DMS114 treated with DMSO at 0.1 percent for 48 hours (cell line): Measurements from ENCODE around the gene IRF6.
A peak's percentile ranks its signal among the peaks of the same experiment; 100 is the strongest.

ENCODE experiments used
- DNase-seq: peaks from one replicate; lab custom pipeline; 2025; ENCODE audit not compliant: unreplicated experiment; lab: John Stamatoyannopoulos, UW

Gene IRF6

DNA sequence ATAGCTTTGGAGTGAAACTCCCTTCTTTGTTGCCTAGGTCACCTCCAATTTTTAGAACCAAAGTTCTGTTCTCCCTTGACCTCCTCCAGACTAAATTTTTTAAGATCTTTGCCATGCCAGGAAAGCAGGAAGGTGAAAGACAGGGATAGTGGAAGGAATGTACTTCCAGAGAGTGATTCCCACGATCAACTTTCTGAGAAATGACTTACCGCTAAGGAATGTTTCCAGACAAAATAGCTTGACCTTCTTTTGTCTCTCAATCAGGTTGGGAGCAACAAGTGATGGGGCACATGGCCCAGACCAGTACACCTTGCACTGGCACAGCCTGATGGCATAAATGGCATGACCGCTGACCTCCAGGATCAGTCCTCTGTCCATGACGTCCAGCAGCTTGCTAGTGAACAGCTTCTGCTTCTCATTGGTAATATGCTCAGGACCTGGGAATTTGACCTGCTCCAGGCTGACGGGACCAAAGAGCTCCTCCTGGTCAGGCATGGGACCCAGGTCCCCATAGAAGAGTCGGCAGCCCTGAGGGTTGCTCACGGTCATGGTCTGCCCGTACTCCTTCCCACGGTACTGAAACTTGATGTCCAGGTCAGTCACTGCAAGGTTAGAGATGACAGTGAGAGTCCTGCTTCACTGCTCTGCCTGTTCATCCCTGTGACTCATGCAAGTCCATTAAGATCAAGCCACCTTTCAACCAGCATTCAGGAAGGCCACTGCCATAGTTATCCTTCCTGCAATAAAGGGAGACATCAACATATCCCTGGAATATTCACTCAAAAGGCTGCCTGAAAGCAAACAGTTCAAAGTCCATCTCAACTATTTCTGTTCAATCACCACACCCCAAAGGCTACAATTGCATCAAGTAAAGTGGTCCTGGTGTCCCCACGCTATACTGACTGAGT lies 15.4 kb downstream of the IRF6 start:
- no peak for DNase-seq

DNA sequence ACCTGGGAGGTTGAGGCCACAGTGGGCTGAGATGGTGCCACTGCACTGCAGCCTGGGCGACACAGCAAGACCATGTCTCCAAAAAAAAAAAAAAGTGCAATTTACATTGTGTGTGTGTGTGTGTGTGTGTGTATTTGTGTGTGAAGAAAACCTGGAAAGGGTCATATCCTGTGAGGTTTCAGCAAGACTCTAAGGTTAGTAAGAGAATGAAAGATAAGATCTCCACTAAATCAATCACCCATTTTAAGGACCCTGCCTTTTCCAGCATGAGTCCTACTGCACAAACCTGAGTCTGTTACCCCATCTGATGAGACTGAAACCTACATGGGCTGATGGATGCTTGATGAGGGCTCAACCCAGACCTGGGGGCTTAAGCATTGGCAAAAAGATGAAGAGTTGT lies 16.7 kb downstream of the IRF6 start:
- DNase-seq = no peak

DNA sequence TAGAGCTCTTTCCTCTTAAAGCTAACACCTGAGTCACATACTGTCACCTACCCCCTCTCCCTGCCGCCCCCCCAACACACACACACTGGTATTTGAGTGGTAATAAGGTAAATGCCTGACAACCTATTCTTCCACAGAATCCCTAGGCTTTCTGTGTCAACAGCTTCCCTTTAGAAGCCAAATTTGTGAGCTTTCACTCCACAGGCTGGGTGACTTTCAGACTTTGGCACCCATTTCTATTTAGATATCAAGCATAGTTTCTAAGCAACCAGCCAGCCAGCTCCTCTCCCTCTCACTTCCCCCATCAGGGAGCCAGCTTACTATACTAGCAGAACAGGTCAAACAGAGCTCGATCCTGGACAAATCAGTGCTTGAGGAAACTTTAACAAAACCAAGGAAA lies 18.4 kb downstream of the IRF6 start:
- no peak for DNase-seq

DNA sequence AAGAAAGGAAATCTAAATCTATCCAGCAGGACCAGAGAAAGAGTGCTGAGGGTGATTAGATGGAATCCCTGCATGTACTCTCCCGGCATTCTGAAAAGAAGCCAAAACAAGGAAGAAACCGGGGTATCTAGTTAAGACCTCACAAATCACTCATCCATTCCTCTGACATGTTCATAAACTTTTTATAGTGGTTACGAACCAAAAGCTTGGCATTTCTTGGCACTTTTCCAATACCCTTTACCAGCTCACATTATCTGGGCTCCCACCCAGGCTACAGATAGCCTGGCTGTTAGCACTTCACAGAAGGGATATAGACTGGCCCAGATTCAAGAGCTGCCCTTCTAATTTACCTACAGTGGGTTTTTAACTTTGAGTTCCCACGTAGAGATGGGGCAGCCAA lies 19.8 kb downstream of the IRF6 start:
- DNase-seq = no peak

DNA sequence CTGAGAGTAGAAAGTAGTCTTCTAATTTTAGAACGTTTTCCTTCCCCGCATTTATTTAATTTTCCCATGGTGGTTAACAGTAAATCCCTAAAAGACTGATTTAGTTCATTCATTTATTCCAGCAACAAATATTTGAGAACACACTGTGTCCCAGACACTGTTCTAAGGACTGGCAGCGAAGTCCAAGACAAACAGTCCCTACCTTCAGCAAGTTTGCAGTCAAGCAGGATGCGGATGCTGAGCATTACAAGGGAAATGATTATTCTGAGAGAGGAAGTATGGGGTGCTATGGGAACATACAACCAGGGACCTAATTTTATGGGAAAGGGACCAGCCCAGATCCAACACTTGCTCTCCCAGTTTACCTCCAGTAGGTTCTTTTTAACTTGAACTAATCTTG lies 20.4 kb downstream of the IRF6 start:
- DNase-seq = no peak

DNA sequence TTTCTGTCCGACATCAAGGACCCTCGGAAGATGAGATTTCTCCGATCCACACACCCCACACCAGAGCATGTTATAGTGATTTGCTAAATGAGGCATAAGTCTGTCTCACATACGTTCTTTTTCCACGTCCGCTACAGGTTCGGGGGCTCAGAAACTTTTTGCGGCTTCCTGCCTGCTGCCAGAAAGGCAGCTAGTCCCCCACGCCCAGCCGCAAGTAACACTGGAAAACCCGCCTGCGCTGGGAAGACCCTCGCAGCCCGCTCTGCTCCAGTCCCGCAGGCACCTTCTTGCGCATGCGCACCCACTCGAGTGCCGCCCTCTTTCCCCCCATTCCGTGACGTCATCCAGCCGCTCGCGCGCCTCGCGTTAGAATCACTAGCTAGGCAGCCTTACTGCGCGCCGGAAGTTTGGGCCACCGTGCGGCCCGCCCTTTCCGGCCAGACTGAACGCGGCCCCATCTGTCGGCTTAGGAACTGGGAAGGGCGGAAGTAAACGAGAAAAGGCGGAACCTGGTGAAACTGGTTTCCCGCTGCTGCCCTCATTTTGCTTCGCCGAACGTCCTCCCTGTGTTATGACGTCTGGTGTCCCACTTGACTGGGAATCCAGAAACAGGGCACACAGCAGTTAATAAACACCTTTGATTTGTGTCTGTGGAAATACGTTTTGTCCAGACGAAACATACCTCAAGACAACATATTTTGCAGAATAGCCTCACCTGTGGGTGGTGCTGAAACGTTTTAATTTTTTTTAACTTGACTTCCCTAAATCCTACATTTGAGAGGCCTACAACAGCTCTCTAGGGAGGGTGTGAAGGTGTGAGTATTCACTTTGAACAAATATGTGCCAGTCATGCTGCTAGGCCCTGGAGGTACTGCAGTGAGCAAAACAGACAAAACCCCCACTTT lies 21.4 kb downstream of the IRF6 start, which contains the start of gene C1orf74:
C1orf74 (minus strand) TSS at position 295 of the 905 bp plus-strand sequence. CDS start 925 bp downstream, outside the sequence.
- peak; percentile 96 for DNase-seq

DNA sequence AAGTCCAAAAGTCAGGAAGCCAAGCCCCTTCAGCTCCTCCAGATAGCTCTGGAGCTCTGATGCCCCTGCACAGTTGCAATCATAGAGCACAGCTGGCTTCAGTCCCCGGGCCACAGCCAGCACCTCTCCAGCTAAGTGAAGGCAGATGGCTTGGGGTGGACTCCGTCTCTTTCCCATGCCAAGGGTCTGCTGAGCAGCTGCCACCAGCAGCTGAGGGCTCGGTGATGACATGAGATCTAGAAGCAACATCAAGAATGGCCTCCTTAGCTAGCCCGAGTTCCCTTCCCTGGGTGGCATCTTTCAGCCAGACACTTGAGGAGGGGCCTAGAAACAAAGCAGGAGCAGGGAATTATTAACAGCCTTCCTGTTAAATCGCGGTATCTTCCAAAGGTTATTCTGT lies 22.6 kb downstream of the IRF6 start:
- no peak for DNase-seq

DNA sequence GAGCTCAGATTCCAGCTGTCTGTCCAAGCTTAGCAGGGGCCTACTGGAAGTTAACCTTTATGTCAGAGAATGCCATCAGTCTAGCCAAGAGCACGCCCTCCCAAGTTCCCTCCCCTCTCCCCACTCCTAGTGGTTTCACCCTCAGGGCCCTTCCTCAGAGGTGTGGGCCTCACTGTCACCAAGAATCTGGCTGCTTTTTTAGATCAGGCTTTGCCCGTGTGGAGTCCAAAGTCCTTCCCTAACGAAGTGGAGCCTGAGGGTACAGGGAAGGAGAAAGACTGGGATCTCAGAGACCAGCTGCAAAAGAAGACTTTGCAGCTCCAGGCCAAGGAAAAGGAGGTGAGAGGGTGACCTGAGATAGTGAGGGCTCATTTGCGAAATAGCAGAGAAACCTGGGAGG lies 25.7 kb downstream of the IRF6 start:
- DNase-seq = no peak

DNA sequence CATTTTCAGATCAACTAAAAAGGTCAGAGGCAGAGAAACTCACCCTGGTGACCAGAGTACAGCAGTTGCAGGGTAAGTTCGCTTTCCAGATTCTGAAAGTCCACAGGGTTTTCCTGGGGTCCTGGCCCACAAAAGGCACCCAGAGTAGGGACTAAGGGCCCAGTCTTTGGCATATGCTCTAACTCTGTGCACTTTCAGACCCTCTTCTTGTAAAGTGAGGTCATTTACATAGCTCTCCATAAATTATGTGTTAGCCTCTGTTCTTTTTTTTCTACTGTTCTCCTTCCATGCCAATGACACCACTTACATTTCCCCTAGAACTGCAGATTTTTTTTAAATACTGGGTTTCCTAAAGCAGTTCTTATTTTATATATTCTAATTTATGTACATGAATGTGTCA lies 27.8 kb downstream of the IRF6 start:
- no peak for DNase-seq

DNA sequence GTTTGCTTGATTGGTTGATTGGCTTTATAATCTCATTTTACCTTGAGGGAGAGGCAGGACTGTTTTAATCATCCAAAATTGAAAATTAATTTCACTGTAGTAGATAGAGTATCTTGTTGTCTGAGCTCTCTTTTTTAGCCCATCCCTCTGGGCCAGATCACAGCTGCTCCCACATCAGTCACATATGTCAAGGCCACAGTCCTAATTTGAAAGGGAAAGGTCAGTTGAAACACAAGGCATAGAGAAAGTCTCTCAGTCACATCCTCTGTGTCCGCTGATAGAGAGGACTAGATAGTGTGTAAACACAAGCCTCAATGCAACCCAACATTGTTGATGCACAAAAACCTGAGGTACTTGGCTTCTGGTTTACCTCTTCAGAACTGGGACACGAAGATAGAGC lies 28.4 kb downstream of the IRF6 start:
- DNase-seq = no peak

DNA sequence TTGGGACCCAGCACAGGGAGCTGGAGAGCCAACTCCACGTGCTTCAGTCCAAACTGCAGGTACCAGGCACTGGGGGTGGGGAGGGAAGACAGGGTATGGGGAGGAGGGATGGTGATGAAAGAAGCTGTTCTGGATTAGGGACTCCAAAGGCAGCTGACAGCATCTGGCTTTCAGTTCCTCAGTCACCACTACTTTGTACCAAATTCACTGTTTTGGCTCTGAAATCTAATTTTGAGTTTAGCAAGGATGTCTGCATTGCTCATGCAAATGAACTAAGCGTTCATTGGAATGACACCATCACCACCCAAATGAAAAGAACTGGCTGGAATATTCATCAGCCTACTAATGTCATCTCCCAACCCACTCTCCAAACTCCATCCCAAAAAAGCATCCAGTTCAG lies 30.3 kb downstream of the IRF6 start:
- DNase-seq = no peak

DNA sequence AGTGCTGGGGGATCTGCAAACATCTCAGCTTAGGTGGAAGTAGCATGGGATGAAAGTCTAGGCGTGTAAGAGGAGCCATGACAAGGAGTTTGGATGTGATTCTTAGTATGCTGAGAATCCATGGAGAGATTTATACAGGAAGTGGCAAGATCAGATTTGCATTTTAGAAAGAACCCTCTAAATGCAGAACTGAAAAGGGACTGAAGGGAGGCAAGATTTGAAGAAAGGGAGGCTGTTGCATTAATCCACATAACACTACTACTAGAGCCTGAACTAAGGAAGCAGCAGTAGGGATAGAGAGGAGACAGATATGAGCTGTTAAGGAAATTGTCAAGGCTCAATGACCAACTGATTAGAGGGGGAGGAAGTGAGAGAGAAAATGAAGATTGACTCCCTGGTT lies 31.4 kb downstream of the IRF6 start:
- DNase-seq = no peak

DNA sequence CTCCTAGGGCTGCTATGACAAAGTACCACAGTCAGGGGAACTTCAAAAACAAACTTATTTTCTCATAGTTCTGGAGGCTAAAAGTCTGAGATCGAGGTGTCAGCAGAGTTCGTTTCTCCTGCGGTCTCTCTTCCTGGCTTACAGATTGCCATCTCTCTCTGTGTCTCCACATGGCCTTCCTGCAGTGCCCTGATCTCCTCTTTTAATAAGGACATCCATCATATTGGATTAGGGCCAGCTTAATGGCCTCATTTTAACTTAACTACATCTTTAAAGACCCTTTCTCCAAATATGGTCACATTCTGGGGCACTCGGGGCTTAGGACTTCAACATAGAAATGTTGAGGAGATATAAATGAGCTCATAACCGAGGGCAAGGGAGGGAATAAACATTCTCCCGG lies 33.8 kb downstream of the IRF6 start:
- DNase-seq = no peak

DNA sequence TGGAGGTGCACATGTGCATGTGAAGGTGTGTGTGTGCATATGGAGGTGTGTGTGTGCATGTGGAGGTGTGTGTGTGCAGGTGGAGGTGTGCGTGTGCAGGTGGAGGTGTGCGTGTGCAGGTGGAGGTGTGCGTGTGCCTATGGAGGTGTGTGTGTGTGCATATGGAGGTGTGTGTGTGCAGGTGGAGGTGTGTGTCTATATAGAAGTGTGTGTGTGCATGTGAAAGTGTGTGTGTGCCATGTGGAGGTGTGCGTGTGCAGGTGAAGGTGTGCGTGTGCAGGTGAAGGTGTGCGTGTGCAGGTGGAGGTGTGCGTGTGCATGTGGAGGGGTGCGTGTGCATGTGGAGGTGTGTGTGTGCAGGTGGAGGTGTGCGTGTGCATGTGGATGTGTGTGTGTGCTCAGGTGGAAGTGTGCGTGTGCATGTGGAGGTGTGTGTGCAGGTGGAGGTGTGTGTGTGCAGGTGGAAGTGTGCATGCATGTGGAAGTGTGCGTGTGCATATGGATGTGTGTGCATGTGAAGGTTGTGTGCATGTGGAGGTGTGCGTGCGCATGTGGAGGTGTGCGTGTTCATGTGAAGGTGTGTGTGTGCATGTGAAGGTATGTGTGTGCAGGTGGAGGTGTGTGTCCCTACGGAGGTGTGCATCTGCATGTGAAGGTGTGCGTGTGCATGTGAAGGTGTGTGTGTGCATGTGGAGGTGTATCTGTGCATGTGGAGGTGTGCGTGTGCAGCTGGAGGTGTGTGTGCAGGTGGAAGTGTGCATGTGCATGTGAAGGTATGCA lies 35.1 kb downstream of the IRF6 start:
- DNase-seq = no peak

DNA sequence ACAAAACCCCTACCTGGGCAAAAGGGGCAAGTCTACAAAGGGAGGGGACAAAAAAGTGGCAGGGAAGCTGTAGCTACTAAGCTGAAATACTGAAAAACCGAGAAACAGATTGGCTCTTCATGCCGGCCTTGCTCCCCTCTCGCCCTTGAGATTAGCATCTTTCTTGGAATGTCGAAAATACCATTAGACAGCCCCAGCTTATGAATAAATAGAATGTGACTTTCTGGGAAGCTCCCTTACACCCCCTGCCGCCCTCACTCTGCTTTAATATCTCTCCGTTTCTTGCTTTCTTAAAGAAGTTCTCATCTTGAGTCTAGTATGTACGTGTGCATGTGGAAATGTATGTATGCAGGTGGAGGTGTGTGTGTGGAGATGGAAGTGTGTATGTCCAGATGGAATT lies 36.0 kb downstream of the IRF6 start:
- no peak for DNase-seq

DNA sequence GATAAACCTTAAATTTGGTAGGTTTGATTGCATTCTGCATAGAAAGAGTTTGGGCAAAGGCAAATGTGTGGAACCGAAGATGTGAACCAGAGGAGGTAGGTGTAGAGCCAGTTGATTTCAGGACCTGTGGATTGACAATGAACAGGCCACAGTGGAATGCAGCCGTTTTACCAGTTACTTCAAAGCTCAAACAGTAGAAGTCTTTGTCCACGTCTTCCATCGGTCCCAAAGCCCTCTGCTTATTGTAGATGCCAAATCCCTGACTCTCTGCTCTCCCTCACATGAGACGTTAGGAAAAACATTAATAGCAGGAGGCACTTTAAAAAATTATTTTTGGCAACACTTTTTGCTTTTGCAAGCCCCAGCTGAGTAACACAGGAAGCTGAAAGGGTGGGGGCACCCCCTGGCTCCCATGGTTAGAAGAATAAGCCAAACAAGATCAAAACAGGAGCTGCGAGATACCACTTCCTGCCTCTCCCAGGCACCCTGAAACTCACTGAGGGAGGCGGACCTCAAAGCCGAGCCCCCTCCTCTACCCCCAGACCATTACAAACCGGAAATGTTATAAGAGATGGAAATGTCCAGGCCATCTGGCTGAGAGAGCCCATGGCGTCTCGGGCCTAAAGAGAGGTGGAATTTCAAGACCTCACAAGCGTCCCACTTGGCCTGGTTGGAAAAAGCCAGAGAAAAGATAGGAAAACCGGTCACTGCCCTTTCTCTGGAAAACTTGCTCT lies 36.6 kb downstream of the IRF6 start:
- DNase-seq = no peak

DNA sequence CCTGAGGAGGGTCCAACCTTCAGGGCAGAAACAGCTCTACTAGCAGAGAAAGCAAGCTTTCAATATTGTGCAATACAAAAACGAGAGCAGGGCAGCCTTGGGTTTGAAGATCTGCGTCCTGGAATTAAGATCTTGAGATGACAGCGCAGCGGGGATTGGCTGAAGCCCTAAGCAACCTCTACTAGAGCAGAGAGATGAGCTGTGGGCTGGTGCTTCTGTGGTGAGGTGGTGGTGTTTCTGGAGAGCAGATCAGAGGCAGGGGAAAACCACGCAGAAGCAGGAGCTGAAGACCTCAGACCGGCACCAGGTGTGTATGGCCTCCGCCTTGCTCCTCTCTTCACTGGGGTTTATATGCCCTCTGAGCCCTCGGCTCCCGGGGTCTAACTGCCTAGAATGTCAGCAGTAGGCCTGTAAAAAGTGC lies 37.6 kb downstream of the IRF6 start:
- DNase-seq = no peak

DNA sequence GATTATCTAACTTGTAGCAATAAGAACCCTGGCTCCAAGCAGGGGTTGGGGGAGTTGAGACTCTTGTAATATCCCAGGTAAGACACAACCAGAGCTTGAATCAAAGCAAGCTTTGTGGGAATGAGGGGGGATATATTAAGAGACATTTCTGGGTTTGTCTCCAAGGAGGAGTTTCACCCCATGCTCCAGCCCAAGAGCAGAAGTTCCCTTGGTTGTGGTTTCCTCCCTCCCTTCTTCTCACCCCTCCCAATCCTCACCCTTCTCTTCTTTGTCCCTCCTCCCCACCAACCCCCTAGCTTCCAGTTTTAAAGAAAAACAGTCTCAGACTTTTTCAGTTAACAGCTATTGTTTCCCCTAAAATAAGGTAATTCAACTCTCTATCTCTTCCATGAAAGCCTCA lies 38.2 kb downstream of the IRF6 start:
- DNase-seq = no peak

DNA sequence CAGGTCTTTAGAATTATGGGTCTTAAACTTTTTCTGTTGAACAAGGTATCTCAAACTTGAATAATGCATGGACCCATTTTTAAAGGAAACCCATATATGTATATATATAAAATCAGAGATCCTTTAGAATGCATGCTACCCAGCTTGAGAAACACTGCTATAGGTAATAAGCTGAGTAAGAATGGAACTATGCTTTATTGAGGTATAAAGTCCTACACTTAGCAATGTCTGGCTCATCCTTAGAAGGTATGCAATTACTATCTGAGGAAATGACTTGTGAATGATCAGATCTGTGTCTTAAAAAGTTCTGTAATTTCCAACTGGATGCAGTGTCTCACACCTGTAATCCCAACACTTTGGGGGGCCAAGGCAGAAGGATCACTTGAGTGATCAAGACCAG lies 38.8 kb downstream of the IRF6 start:
- no peak for DNase-seq

DNA sequence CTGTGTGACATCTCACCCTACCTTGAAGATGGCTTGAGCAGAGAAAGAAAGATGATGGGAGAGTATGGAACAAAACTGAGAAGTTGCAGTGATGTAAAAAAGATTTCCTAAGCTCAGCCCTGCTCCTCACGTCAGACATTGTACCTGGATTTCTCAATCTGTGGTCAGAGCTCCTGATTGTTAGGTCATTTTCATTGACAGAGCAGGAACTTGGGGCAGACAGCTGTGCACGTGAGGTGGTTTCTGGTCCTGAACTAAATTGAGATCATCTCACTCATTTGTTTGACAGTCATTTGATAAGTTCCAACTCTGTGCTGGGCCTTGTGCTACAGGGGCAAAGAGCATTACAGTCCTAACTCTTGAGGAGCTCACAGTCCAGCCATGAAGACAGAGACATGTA lies 39.9 kb downstream of the IRF6 start:
- DNase-seq = no peak
